Measurements from ENCODE around the gene TNIK. TPM values are rescaled to one million over a fixed set of nuclear protein-coding genes. Genes with fewer than 3 reads are reported as not detected.

The TNIK gene
- polyA plus RNA-seq, 1 of the 3 experiments (the other 2 are of a cell fraction), result 19.4 TPM

- no peak for TF ChIP-seq CTCF (IDR thresholded peaks at IDR 0.05)
- no peak for TF ChIP-seq GATA2 (CRISPR knock-in tag; IDR thresholded peaks at IDR 0.05)
- no peak for TF ChIP-seq RCOR1 (IDR thresholded peaks at IDR 0.05; ENCODE audit: low read length)
- no peak for TF ChIP-seq FOXM1 (IDR thresholded peaks at IDR 0.05; ENCODE audit: low read depth)
- no peak for TF ChIP-seq NFIC (IDR thresholded peaks at IDR 0.05; ENCODE audit: borderline replicate concordance)
- TF ChIP-seq CHD2 (IDR thresholded peaks at IDR 0.05; ENCODE audit: low read length, partially characterized antibody), result no peak
Observed at GRCh38 chr3:171200750-171201088, 259.5 kb downstream of the TNIK start (continued).

GRCh38 chr3:171200052-171200749 is 260.0 kb downstream of the TNIK start:
- H3K79me2 ChIP-seq (ENCODE audit: insufficient read depth), result no peaks in the 10 kb centered on the region
- ChIA-PET POLR2A (no interaction called here), CTCF (interaction anchor here (0.8 kb wide), 1 partner anchor 18 kb away, joined by 3 read pairs; no protein-coding TSS in a partner anchor)
- H3K4me2 ChIP-seq, result no peak overlapping the region
- H3F3A ChIP-seq (replicated peaks; ENCODE audit: insufficient read depth), result peaks cover 15% of the 10 kb centered on the region
- H3K9me3 ChIP-seq, result no peaks in the 10 kb centered on the region
- H3K36me3 ChIP-seq (replicated peaks in 1 of 2; ENCODE audit: control insufficient read depth in 1 of 2, insufficient read depth in 2 of 2, low read length in 1 of 2), result peaks cover 0 to 9% of the 10 kb centered on the region in 2 experiments
- H3K27ac ChIP-seq (ENCODE audit: low read depth in 2 of 2, low read length in 1 of 2), result no peak overlapping the region
- no peaks in the 10 kb centered on the region; the same call in 1 of the 2 replicates for H3K9me2 ChIP-seq
- no peak overlapping the region for H3K4me3 ChIP-seq (ENCODE audit: low read depth in 2 of 2, low read length in 1 of 2)
- H4K20me1 ChIP-seq (ENCODE audit: insufficient read depth), result no peaks in the 10 kb centered on the region
- TF ChIP-seq IRF3 (IDR thresholded peaks at IDR 0.05; ENCODE audit: low read depth, low read length) (no peak), EP300 (IDR thresholded peaks at IDR 0.05; ENCODE audit: borderline replicate concordance in 1 of 2, low read depth in 1 of 2, low read length in 1 of 2) (no peak), SIN3A (IDR thresholded peaks at IDR 0.05; ENCODE audit: borderline replicate concordance, low read depth, low read length) (no peak), GATA2 (CRISPR knock-in tag; IDR thresholded peaks at IDR 0.05) (no peak), TCF12 (IDR thresholded peaks at IDR 0.05) (no peak), PBX3 (IDR thresholded peaks at IDR 0.05) (no peak), MEF2A (IDR thresholded peaks at IDR 0.05; ENCODE audit: borderline replicate concordance, low read depth) (no peak), MAX (IDR thresholded peaks at IDR 0.05; ENCODE audit: low read depth) (no peak), RFX5 (IDR thresholded peaks at IDR 0.05; ENCODE audit: low read length) (no peak), CHD2 (IDR thresholded peaks at IDR 0.05; ENCODE audit: low read length, partially characterized antibody) (no peak), TAF1 (IDR thresholded peaks at IDR 0.05; ENCODE audit: borderline replicate concordance, low read depth, low read length) (no peak), CTCF (IDR thresholded peaks at IDR 0.05) (no peak), USF1 (IDR thresholded peaks at IDR 0.05; ENCODE audit: borderline replicate concordance, low read depth) (no peak), GABPA (IDR thresholded peaks at IDR 0.05; ENCODE audit: low read depth) (no peak), SMC3 (IDR thresholded peaks at IDR 0.05; ENCODE audit: low read depth, low read length) (no peak), FOSL2 (IDR thresholded peaks at IDR 0.05; ENCODE audit: borderline replicate concordance, low read depth) (no peak), POLR2AphosphoS5 (IDR thresholded peaks at IDR 0.05; ENCODE audit: low read depth, low read length) (no peak)
- no peak overlapping the region for H2AFZ ChIP-seq (ENCODE audit: low read depth)
- H3K27me3 ChIP-seq (ENCODE audit: insufficient read depth), result no peaks in the 10 kb centered on the region
- peaks cover 0 to 8% of the 10 kb centered on the region in 2 experiments; a peak in 3 of 4 replicates for H3K4me1 ChIP-seq (ENCODE audit: control insufficient read depth in 1 of 2, insufficient read depth in 2 of 2, low read depth in 1 of 2, low read length in 1 of 2)
- 66% methylated on average over 3 of the region's 3 CpGs for WGBS (ENCODE audit: low lambda C conversion rate)
- H3K9ac ChIP-seq, result no peak overlapping the region
- no peak for DNase-seq
